B cell (primary cell): Measurements from ENCODE around the gene ELMO1.

Experiments used
- CTCF ChIP-seq: fragments of 200-600 bp; IDR thresholded peaks from one replicate; pipeline ENCODE4 v1.8.0; 2022; ENCODE audit warnings: antibody characterized with exemption, mild to moderate bottlenecking
- EZH2 ChIP-seq: IDR thresholded peaks from 2 replicates; pipeline ENCODE4 v1.6.1; 2012; ENCODE audit warnings: borderline replicate concordance, low read depth, mild to moderate bottlenecking, moderate library complexity, low read length; ENCODE audit not compliant: insufficient read depth, poor library complexity, severe bottlenecking

DNA sequence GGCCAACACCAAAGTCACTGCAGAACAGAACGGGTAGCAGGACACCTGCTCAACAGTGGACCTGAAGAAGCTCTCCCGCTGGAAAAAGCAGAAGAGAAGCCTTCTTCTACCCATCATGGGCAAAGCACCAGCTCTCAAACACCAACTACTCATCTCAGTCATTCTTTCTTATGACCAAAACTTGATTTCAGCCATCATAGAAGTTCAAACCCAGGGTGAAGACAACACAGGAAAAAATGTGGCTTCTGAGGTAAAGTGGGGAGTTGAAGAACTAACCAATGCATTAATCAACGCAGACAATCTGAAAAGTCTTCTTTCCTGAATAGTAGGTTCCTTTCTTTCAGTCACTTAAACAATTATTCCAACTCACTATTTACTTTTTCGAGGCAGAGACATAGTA, 83.3 kb downstream of the ELMO1 start:
- TF ChIP-seq CTCF = no peak
- no peak for TF ChIP-seq EZH2
